Mesothelial cell of epicardium (in vitro differentiated cells): Measurements from ENCODE around the gene NSD2. TPM values are rescaled to one million over a fixed set of nuclear protein-coding genes. Genes with fewer than 3 reads are reported as not detected.

ENCODE experiments used
- DNase-seq, 2 experiments: peaks; one replicate each; pipeline ENCODE4 v3.0.0; 2021; ENCODE audit warnings: low spot score in 2 of 2; ENCODE audit not compliant: unreplicated experiment in 2 of 2
- H3K27ac Mint-ChIP-seq: 2 replicates; pipeline ENCODE4 v1.8.0; 2021; ENCODE audit warnings: mixed read lengths
- H3K27me3 Mint-ChIP-seq: 2 replicates; pipeline ENCODE4 v1.8.0; 2021; ENCODE audit warnings: low read depth, mixed read lengths
- H3K36me3 Mint-ChIP-seq: 2 replicates; pipeline ENCODE4 v1.8.0; 2021; ENCODE audit warnings: mixed read lengths
- H3K4me1 Mint-ChIP-seq: 2 replicates; pipeline ENCODE4 v1.8.0; 2021; ENCODE audit warnings: mixed read lengths
- H3K4me3 Mint-ChIP-seq: 2 replicates; pipeline ENCODE4 v1.8.0; 2021; ENCODE audit warnings: mild to moderate bottlenecking, moderate library complexity, mixed read lengths
- H3K9me3 Mint-ChIP-seq: 2 replicates; pipeline ENCODE4 v1.8.0; 2021; ENCODE audit warnings: mixed read lengths
- total RNA-seq: library from RNA; stranded (reverse); gene quantifications from 3 replicates; pipeline ENCODE4 v1.2.1, GENCODE V29; 2021
- TF ChIP-seq, protein P1 (sequence below): fragments of 200-600 bp; sonication (generic); IDR thresholded peaks from one replicate; pipeline ENCODE4 v1.5.0; 2021; ENCODE audit warnings: antibody characterized with exemption; ENCODE audit not compliant: unreplicated experiment

NSD2 gene
- total RNA-seq, 1 donor from 2014 or later = 119 TPM

DNA sequence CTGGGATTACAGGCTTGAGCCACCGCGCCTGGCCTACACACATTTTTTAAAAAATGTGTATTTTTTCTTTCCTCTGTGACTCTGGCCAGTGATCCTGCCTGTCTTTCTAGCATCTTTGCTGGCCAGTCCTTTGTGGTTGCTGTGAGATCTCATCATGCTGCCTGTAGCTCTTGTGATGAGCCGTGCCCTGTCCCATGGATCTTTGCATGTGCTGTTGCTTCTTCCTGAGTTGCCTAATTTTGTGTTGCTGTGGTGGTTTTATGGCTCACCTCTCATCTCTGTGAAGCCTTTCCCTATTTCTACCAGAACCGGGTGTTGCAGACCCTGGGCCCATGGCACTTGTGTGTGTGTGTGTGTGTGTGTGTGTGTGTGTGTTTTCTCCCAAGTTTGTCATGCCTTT lies 8.3 kb downstream of the NSD2 start:
- DNase-seq = no peak
- H3K36me3 Mint-ChIP-seq = peaks cover 3% of the 10 kb centered on the region
- TF ChIP-seq, protein P1, sequence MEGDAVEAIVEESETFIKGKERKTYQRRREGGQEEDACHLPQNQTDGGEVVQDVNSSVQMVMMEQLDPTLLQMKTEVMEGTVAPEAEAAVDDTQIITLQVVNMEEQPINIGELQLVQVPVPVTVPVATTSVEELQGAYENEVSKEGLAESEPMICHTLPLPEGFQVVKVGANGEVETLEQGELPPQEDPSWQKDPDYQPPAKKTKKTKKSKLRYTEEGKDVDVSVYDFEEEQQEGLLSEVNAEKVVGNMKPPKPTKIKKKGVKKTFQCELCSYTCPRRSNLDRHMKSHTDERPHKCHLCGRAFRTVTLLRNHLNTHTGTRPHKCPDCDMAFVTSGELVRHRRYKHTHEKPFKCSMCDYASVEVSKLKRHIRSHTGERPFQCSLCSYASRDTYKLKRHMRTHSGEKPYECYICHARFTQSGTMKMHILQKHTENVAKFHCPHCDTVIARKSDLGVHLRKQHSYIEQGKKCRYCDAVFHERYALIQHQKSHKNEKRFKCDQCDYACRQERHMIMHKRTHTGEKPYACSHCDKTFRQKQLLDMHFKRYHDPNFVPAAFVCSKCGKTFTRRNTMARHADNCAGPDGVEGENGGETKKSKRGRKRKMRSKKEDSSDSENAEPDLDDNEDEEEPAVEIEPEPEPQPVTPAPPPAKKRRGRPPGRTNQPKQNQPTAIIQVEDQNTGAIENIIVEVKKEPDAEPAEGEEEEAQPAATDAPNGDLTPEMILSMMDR = no peak
- H3K4me3 Mint-ChIP-seq = no peak overlapping the region
- H3K27ac Mint-ChIP-seq = peak overlapping the region; percentile 15
- H3K4me1 Mint-ChIP-seq = peaks cover 5% of the 10 kb centered on the region
- no peaks in the 10 kb centered on the region for H3K27me3 Mint-ChIP-seq
- no peaks in the 10 kb centered on the region for H3K9me3 Mint-ChIP-seq

DNA sequence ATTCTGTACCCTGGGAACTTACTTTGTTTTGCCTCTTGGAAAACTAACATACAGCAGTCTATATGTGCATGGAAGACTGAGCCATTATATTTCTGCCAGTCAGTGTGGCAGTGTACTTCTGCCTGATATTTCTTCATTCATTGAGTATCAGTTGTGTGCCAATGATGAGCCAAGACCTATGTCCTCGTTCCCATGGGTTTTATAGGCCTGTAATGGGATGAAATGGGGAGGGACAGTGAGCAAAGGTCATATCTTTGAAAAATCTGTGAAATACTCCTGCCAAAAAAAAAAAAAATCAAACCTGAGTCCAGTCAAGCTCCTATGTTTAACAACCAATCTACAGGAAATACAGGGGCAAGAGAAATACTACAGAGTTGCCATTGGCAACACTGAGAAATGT lies 9.1 kb downstream of the NSD2 start:
- DNase-seq = no peak
- Mint-ChIP-seq H3K36me3 (peaks cover 3% of the 10 kb centered on the region), H3K4me3 (no peak overlapping the region), H3K4me1 (peaks cover 5% of the 10 kb centered on the region), H3K9me3 (no peaks in the 10 kb centered on the region), H3K27me3 (no peaks in the 10 kb centered on the region), H3K27ac (peak overlapping the region; percentile 70)
- TF ChIP-seq, protein P1 = no peak

DNA sequence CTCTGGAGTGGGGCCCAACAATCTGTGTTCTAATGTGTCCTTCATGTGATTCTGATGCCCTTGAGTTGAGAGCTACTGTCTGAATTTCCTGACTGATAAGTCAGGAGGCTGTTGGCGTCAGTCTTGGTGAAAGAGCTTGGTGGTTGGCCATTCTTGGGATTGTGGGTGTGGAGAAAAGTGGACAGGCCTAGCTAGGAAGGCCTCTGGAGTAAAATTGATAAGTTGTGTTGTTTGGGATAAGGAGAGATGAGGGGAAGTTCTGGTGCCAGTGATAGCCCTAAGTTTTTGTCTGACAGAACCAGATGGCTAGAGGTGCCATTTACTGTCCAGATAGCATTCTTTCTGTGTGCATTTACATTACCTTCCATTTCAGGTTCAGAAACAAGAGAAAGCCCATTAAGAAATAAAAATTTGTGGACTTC lies 11.7 kb downstream of the NSD2 start:
- no peak overlapping the region for H3K27ac Mint-ChIP-seq

DNA sequence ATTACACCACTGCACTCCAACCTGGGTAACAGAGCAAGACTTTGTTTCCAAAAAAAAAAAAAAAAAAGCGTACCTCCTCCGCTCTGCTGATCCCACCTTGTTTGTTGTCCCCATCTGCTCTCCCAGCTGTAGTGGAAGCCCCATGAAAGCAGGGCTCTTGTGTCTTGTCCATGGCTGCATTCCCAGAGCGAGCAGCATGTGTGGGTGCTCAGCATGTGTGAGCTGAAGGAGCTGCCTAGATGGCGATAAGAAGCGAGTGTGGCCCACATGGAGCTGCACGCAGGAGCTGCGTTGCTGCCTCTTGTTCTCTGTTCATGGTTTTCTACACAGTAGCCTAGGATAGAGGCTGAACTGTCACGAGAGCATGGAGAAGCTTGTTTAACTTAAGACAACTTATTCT lies 12.4 kb downstream of the NSD2 start:
- Mint-ChIP-seq H3K9me3 (no peaks in the 10 kb centered on the region), H3K4me1 (peaks cover 1% of the 10 kb centered on the region), H3K27me3 (no peaks in the 10 kb centered on the region), H3K4me3 (no peak overlapping the region), H3K36me3 (peaks cover 3% of the 10 kb centered on the region), H3K27ac (no peak overlapping the region)
- TF ChIP-seq, protein P1 = no peak
- DNase-seq = no peak

More for the DNA sequence above, 11.7 kb downstream of the NSD2 start:
- no peaks in the 10 kb centered on the region for H3K27me3 Mint-ChIP-seq
- DNase-seq = no peak
- no peaks in the 10 kb centered on the region for H3K9me3 Mint-ChIP-seq
- H3K36me3 Mint-ChIP-seq = peaks cover 3% of the 10 kb centered on the region
- H3K4me1 Mint-ChIP-seq = peaks cover 5% of the 10 kb centered on the region
- TF ChIP-seq, protein P1 = no peak
- no peak overlapping the region for H3K4me3 Mint-ChIP-seq

DNA sequence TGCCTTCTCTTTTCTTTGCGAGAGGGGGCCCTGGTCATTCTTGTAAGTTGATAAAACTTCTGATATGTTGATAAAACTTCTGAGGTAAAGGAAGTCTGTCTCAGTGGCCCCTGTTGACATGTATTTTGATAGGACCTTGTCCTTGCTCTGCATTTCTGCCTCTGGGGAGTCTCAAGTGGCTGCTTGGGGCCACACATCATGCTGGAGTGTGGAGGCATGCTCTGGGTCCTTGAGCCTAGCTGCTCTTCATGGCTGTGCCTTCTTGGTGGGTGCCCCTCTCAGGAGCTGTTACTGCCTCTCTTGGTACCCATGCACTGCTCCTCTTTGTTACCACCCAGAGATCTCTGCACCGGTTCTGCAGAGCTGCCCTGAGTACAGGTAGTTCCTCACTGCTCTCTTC lies 14.2 kb downstream of the NSD2 start:
- H3K36me3 Mint-ChIP-seq = peaks cover 7% of the 10 kb centered on the region
- TF ChIP-seq, protein P1 = no peak
- H3K4me1 Mint-ChIP-seq = no peaks in the 10 kb centered on the region
- no peaks in the 10 kb centered on the region for H3K27me3 Mint-ChIP-seq
- no peak for DNase-seq
- no peak overlapping the region for H3K4me3 Mint-ChIP-seq
- no peaks in the 10 kb centered on the region for H3K9me3 Mint-ChIP-seq
- no peak overlapping the region for H3K27ac Mint-ChIP-seq

DNA sequence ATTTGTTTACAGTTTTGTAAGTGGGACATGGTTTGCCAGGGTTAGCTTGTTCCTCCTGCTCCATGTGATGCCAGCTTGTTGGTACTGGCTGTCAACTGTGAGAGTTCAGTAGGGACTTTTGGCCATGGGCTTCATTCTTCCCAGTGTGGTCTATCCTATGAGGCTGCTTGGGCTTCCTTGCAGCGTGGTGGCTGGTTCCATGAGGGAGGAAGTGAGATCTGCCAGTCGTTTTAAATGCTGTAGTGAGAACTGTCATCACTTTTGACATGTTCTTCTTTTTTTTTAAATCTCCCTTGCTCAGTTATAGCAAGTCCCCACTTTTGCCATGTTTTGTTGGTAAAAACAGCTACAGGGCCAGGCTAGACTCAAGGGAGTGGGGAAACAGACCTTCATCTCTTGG lies 15.9 kb downstream of the NSD2 start:
- no peak overlapping the region for H3K27ac Mint-ChIP-seq
- no peak overlapping the region for H3K4me3 Mint-ChIP-seq
- H3K36me3 Mint-ChIP-seq = peaks cover 7% of the 10 kb centered on the region
- DNase-seq = no peak
- H3K27me3 Mint-ChIP-seq = no peaks in the 10 kb centered on the region
- TF ChIP-seq, protein P1 = no peak
- H3K9me3 Mint-ChIP-seq = no peaks in the 10 kb centered on the region
- H3K4me1 Mint-ChIP-seq = no peaks in the 10 kb centered on the region
